Activated B cell treated with CpG ODN at 0.5 μM for 24 hours (primary cell): ENCODE results near the gene COPS3. TPM values are rescaled to one million over a fixed set of nuclear protein-coding genes. Genes with fewer than 3 reads are reported as not detected.

Experiments
- ATAC-seq: fragments of 200-7000 bp; cut with Tn5 transposase; one replicate; pipeline ENCODE4 v1.10.0; 2021; ENCODE audit warnings: low read depth, mild to moderate bottlenecking, moderate library complexity
- CTCF ChIA-PET: fragments of 350-600 bp; sonication (Branson Sonifier 250); formaldehyde crosslinking; loops from one replicate; lab custom pipeline; 2021; ENCODE audit warnings: antibody characterized with exemption; lab: Charles Lee
- POLR2A ChIA-PET: fragments of 350-600 bp; sonication (Branson Sonifier 250); formaldehyde crosslinking; loops from one replicate; lab custom pipeline; 2021; ENCODE audit warnings: antibody characterized with exemption; lab: Charles Lee
- DNase-seq: peaks from one replicate; pipeline ENCODE4 v3.0.0; 2022
- H3K27ac Mint-ChIP-seq: one replicate; pipeline ENCODE4 v1.8.0; 2020; ENCODE audit warnings: mixed read lengths
- H3K27me3 Mint-ChIP-seq: one replicate; pipeline ENCODE4 v1.8.0; 2021; ENCODE audit warnings: mixed read lengths
- H3K36me3 Mint-ChIP-seq: one replicate; pipeline ENCODE4 v1.8.0; 2021; ENCODE audit warnings: low read depth, mixed read lengths
- H3K4me1 Mint-ChIP-seq: one replicate; pipeline ENCODE4 v1.8.0; 2021; ENCODE audit warnings: mixed read lengths
- H3K4me3 Mint-ChIP-seq: one replicate; pipeline ENCODE4 v1.8.0; 2020; ENCODE audit warnings: mild to moderate bottlenecking, mixed read lengths
- H3K9me3 Mint-ChIP-seq: one replicate; pipeline ENCODE4 v1.8.0; 2020; ENCODE audit warnings: mixed read lengths
- CTCF ChIP-seq: fragments of 200-600 bp; IDR thresholded peaks from one replicate; pipeline ENCODE4 v1.8.0; 2022; ENCODE audit warnings: antibody characterized with exemption, mild to moderate bottlenecking
- intact Hi-C: fragments of 100-400 bp; cut with micrococcal nuclease; formaldehyde crosslinking; loops from one replicate; pipeline ENCODE4 v1.15.1; 2024
- total RNA-seq: library from RNA; stranded (reverse); gene quantifications from 2 replicates; pipeline ENCODE4 v1.2.3, GENCODE V29; 2022

Gene COPS3
- total RNA-seq, 1 donor from 2014 or later, result 73.7 TPM

- H3K4me3 Mint-ChIP-seq, result no peak overlapping the region
- CTCF ChIA-PET, result no interaction called here
- H3K36me3 Mint-ChIP-seq, result peaks cover 78% of the 10 kb centered on the region
- no peak overlapping the region for H3K27ac Mint-ChIP-seq
- no peak for TF ChIP-seq CTCF
- H3K27me3 Mint-ChIP-seq, result no peaks in the 10 kb centered on the region
- no peaks in the 10 kb centered on the region for H3K4me1 Mint-ChIP-seq
- ATAC-seq (no peak), DNase-seq (no peak)
- POLR2A ChIA-PET, result no interaction called here
- no peaks in the 10 kb centered on the region for H3K9me3 Mint-ChIP-seq
- intact Hi-C loops, result loop anchor here (10.0 kb wide), 1 partner anchor 225 kb away; no protein-coding TSS in a partner anchor
Observed at GRCh38 chr17:17229416-17230384, 51.3 kb downstream of the COPS3 start.

- POLR2A ChIA-PET, result interaction anchor here (1.8 kb wide), 1 partner anchor 9 kb away, joined by 11 read pairs; the partner anchor contains the start of gene FLCN
- ATAC-seq, result no peak
- intact Hi-C loops, result no loop called here
- no peak overlapping the region for H3K27ac Mint-ChIP-seq
- no peak for TF ChIP-seq CTCF
- DNase-seq, result no peak
- CTCF ChIA-PET, result no interaction called here
- H3K27me3 Mint-ChIP-seq, result no peaks in the 10 kb centered on the region
- H3K36me3 Mint-ChIP-seq, result peaks cover 87% of the 10 kb centered on the region
- no peaks in the 10 kb centered on the region for H3K9me3 Mint-ChIP-seq
- no peaks in the 10 kb centered on the region for H3K4me1 Mint-ChIP-seq
- H3K4me3 Mint-ChIP-seq, result no peak overlapping the region
Observed at GRCh38 chr17:17228521-17229279, 52.3 kb downstream of the COPS3 start.

- ChIA-PET CTCF (no interaction called here), POLR2A (interaction anchor here (1.8 kb wide), 1 partner anchor 10 kb away, joined by 11 read pairs; the partner anchor contains the start of gene FLCN)
- DNase-seq (no peak), ATAC-seq (no peak)
- Mint-ChIP-seq H3K9me3 (no peaks in the 10 kb centered on the region), H3K4me3 (no peak overlapping the region), H3K27ac (no peak overlapping the region), H3K36me3 (peaks cover 95% of the 10 kb centered on the region), H3K4me1 (no peaks in the 10 kb centered on the region), H3K27me3 (no peaks in the 10 kb centered on the region)
- intact Hi-C loops, result no loop called here
- TF ChIP-seq CTCF, result no peak
Observed at GRCh38 chr17:17227608-17228520, 53.2 kb downstream of the COPS3 start.

- H3K4me1 Mint-ChIP-seq, result no peaks in the 10 kb centered on the region
- no peaks in the 10 kb centered on the region for H3K27me3 Mint-ChIP-seq
- no peak overlapping the region for H3K27ac Mint-ChIP-seq
- no peak overlapping the region for H3K4me3 Mint-ChIP-seq
- ChIA-PET CTCF (no interaction called here), POLR2A (interaction anchor here (0.6 kb wide), 1 partner anchor 92 kb away, joined by 3 read pairs; no protein-coding TSS in a partner anchor)
- H3K9me3 Mint-ChIP-seq, result no peaks in the 10 kb centered on the region
- H3K36me3 Mint-ChIP-seq, result peaks cover 94% of the 10 kb centered on the region
- no peak for DNase-seq
- TF ChIP-seq CTCF, result no peak
- ATAC-seq, result no peak
- intact Hi-C loops, result no loop called here
Observed at GRCh38 chr17:17226451-17227265, 54.4 kb downstream of the COPS3 start.
